GM06990 (cell line): ENCODE results near the gene SLC11A1.

Experiments used
- DNase-seq: peaks from one replicate; pipeline ENCODE4 v3.0.0-alpha.2; 2011; ENCODE audit not compliant: insufficient read length; ENCODE audit errors: extremely low read depth
- H3K27me3 ChIP-seq: replicated peaks from 2 replicates; pipeline ENCODE4 v1.6.0; 2011; ENCODE audit warnings: low read length; ENCODE audit not compliant: control insufficient read depth, insufficient read depth
- H3K36me3 ChIP-seq: 2 replicates; pipeline ENCODE4 v1.5.1; 2011; ENCODE audit warnings: low read length; ENCODE audit not compliant: control insufficient read depth, insufficient read depth
- H3K4me3 ChIP-seq: replicated peaks from 2 replicates; pipeline ENCODE4 v1.5.1; 2011; ENCODE audit warnings: low read depth, mild to moderate bottlenecking, control low read depth, low read length
- TF ChIP-seq, protein P1 (sequence below): IDR thresholded peaks from 2 replicates; pipeline ENCODE4 v1.5.1; 2011; ENCODE audit warnings: low read length, control low read depth, mild to moderate bottlenecking, inconsistent platforms; ENCODE audit not compliant: insufficient read depth, poor library complexity, severe bottlenecking

The SLC11A1 gene

DNA sequence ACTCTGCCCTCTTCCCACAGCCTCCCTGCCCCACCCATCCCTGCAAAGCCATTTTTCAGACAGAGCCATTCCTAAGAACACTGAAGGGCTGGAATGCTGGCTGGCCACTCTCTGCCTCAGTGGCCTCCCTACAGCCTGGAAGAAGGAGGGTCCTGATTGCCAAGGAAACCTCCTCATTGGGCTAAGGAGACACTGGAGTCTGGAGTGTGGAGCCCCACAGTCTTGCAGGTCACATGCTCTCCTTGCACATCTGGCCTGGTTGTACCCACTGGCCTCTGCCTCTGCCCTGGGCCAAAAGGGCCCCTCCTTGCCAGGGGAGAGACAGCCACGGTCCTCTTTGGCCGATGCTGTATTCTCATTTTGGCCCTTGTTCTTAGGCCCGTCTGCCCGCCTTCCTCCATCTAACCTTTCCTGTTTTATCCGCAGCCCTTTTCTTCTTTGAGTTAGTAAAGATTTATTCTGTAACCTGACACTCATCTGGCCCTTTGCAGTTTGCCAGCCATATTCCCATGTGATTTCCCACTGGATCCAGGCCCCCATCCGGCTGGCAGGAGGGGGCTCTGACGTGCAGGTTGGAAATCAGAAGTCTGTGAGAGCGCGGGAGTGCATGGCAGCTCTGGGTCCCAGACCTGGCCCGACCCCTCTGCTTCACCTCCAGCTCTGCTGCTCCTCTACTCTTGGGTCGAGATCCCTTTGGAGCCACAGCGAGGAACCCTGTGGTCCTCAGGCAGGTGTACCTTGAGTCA, 36.4 kb upstream of the SLC11A1 start:
- Histone ChIP-seq H3K4me3 (no peak overlapping the region), H3K27me3 (no peaks in the 10 kb centered on the region), H3K36me3 (no peaks in the 10 kb centered on the region)
- TF ChIP-seq, protein P1, sequence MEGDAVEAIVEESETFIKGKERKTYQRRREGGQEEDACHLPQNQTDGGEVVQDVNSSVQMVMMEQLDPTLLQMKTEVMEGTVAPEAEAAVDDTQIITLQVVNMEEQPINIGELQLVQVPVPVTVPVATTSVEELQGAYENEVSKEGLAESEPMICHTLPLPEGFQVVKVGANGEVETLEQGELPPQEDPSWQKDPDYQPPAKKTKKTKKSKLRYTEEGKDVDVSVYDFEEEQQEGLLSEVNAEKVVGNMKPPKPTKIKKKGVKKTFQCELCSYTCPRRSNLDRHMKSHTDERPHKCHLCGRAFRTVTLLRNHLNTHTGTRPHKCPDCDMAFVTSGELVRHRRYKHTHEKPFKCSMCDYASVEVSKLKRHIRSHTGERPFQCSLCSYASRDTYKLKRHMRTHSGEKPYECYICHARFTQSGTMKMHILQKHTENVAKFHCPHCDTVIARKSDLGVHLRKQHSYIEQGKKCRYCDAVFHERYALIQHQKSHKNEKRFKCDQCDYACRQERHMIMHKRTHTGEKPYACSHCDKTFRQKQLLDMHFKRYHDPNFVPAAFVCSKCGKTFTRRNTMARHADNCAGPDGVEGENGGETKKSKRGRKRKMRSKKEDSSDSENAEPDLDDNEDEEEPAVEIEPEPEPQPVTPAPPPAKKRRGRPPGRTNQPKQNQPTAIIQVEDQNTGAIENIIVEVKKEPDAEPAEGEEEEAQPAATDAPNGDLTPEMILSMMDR = no peak
- DNase-seq = no peak

DNA sequence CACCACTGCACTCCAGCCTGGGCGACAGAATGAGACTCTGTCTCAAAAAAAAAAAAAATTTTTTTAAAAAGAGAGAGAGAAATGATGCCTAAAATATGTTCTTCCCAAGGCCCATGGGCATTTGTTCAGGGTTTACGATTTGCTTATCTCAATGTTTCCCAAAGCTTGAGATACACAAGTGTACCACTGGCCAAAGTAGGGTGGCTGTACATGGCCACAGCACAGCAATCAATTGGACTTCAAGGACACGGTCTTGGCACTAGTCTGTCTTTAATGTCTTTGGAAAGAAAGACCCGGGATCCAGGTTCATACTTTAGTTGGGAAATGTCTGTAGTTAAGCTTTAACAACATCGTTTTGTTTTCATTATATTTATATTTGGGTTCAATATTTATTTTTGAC, 34.9 kb upstream of the SLC11A1 start:
- TF ChIP-seq, protein P1 = no peak
- no peak for DNase-seq
- H3K36me3 ChIP-seq = no peaks in the 10 kb centered on the region
- H3K4me3 ChIP-seq = no peak overlapping the region
- H3K27me3 ChIP-seq = no peaks in the 10 kb centered on the region

DNA sequence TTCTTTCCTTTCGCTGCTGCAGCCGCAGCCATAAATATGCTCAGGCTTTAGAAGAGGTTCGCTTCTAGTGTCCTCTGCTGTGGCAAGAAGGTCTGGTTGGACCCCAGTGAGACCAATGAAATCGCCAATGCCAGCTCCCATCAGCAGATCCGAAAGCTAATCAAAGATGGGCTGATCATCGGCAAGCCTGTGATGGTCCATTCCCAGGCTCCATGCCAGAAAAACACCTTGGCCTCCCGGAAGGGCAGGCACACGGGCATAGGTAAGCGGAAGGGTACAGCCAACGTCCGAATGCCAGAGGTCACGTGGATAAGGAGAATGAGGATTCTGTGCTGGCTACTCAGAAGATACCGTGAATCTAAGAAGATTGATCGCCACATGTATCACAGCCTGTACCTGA, 28.0 kb upstream of the SLC11A1 start:
- Histone ChIP-seq H3K36me3 (no peaks in the 10 kb centered on the region), H3K4me3 (no peak overlapping the region), H3K27me3 (no peaks in the 10 kb centered on the region)
- TF ChIP-seq, protein P1 = no peak
- no peak for DNase-seq

DNA sequence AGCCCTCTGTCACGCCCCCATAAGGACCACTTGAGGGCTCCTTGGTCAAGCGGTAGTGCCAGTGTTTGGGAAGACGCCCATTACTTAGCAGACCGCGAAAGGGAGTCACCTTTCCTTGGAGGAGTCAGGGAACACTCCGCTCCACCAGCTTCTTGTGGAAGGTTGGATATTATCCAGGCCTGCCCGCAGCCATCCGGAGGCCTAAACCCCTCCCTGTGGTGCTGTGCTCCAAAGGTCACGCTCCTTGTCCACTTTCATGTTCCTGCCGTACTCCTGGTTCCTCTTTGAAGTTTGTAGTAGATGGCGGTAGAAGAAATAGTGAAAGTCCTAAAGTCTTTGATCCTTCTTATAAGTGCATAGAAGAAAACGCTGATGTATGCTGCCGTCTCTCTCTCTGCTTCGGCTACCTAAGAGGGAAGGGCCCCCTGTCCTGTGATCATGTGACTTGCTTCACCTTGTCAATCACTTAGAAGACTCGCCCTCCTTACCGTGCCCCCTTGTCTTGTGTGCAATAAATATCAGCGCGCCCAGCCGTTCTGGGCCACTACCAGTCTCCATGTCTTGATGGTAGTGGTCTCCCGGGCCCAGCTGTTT, 27.1 kb upstream of the SLC11A1 start:
- H3K4me3 ChIP-seq = no peak overlapping the region
- DNase-seq = no peak
- no peaks in the 10 kb centered on the region for H3K36me3 ChIP-seq
- H3K27me3 ChIP-seq = no peaks in the 10 kb centered on the region
- TF ChIP-seq, protein P1 = no peak

DNA sequence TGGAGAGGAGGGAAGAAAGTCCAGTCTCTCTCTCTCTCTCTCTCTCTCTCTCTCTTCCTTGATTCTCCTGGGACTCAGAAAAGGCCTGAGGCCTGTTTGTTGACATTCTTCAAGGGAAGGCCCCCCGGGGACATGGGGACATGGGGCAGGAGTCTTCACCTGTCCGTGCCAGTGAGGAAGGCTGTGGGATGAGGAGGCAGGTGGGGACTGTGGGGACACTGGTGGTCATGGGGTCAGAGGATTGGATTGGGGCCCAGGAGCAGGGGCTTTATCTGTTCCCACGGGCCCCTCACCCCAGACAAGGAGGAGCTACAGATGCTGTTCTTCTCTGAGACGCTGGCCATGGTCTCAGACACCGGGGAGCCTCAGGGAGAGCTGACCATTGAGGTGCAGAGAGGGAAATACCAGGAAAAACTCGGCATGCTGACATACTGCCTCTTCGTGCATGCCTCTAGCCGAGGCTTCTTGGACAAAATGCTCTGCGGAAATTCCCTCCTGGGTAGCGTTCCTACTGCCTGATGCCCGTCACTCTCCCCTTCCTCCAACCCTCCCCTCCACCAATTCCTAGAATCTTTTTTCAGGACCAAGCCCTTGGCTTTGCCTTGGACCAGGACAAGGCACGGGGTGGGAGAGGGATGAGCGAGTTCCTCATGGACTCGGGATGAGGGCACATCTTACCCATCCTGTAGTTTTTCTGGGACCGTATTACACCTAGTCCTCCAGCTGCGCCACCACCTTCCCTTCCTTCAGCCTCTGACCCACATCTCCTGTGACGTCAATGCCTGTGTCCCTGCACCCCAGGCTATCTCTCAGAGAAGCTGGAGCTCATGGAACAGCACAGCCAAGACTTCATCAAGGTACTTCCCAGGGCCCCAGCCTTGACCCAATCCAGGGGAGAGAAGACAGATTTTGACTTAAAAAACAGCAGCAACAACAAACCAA, 24.6 kb upstream of the SLC11A1 start:
- TF ChIP-seq, protein P1 = no peak
- H3K4me3 ChIP-seq = no peak overlapping the region
- no peaks in the 10 kb centered on the region for H3K27me3 ChIP-seq
- no peak for DNase-seq
- no peaks in the 10 kb centered on the region for H3K36me3 ChIP-seq
